ENCODE data around the gene LMO2. TPM values are rescaled to one million over a fixed set of nuclear protein-coding genes. Genes with fewer than 3 reads are reported as not detected.

Gene LMO2
- total RNA-seq, 1 donor from 2014 or later, result 17.1 TPM

DNA sequence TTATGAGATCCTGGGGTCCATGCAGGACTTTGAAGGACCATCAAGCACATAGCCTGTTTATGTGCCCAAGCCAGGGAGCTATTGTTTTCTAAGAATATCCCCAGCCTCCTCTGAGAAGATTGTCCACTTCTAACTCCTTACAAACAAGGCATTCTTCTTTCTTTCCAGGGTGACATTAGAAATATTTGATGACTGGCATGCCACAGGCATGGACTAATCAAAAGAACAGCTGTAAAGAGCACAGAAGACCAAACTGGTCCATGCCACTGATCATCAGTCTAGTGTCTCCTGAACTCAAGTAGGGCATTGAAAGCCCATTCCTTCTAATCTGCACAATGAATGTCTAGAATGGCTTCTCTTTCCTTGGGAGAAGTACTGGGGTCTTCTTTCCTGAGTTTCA is 24.9 kb upstream of the LMO2 start:
- no peak for FAIRE-seq
- DNase-seq (ENCODE audit: low spot score in 2 of 2), result no peak

GRCh38 chr11:33915526-33915925 is 23.6 kb upstream of the LMO2 start:
- FAIRE-seq (no peak), DNase-seq (ENCODE audit: low spot score in 2 of 2) (no peak)

GRCh38 chr11:33913991-33914390 is 22.1 kb upstream of the LMO2 start:
- FAIRE-seq (no peak), DNase-seq (ENCODE audit: low spot score in 2 of 2) (no peak)

DNA sequence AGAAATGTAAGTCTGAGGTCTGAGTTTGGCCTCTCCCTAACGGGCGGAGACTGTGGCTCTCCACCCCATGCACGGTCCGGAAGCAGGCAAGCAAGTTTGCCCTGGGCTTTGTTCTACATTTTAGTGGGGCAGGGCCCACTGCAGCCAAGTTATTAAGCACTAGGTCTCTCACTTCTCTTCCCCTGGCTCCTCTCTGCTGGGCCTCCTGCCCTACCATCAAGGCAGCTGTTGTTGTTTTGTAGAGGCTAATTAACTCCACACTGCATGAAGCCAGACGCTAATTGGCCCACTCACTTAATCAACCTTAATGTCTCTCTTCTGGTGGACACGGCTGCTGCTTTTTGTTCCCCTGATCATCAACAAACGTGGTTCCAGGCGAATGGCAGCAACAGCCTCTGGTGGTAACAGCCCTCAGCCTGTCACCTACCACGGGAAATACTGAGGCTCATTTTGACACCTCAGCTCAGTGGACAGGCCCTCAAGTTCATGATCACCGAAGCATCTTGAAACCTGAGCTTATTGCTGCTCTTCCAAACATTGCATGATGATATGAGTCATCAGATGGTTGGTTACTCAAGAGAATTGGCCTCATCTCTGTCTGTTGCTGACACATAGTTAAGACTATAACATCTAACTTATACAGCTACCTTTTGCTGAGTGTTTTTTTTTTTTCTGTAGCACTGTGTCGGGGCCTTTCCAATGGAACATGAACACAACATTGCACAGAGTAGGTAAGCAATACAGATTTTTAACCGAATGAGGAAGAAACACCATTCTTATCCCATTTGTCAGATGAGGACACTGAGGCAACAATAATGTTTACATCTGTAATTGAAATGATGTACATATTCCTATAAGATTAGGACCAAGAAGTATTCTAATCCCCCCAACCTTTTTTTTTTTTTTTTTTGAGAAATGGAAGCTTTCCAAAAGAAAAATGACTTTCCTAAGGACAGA is 20.8 kb upstream of the LMO2 start:
- DNase-seq (ENCODE audit: low spot score in 2 of 2), result no peak
- no peak for FAIRE-seq

DNA sequence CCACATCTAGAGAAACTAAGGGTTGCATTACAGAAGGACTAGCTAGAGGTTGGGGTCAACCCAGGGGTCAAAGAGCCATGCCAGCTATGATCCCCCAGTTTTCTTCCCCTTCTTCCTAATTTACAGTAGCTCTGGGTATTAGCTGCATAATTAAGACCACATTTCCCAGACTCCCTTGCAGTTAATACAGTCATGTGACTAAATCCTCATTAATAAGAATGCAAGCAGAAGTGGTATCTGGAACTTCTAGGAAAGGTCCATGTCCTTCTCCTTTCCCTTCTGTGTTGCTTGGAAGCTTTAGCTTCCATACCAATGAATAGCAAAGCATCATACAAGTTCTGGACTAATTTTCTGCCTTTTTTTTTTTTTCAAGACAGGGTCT is 19.1 kb upstream of the LMO2 start:
- no peak for FAIRE-seq

DNA sequence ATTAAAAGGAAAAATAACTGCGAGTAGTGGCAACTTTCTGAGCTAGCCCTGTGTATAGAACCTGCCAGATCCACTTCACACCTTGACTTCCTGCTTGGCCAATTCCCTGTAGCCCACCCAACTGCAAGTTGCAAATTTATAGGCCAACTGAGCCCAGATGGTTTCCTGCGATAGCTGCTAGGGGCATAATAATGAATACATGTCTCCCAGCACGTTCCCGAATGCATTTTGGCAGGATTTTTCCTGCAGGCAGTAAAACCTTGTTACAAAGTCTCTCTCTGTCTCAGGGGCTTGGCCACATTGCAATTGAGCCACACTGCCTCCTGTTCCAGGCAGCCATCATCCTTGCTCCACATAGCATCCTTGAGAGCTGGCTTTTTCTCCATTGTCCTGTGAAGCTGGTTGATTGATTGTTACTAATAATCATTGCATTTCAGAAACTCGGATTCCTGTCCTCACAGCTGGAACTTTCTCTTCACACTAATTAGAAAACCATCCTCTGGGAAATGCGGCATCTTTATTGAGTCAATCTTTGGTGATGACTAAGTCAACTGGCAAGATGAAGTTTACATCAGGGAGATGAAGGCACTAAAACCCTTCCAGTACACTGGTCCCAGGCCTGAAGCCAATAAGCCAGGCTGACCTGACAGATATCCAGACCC is 18.6 kb upstream of the LMO2 start:
- no peak for FAIRE-seq
- DNase-seq (ENCODE audit: low spot score in 2 of 2), result no peak

More for the DNA sequence above, 19.1 kb upstream of the LMO2 start:
- DNase-seq (ENCODE audit: low spot score in 2 of 2), result no peak

- DNase-seq (ENCODE audit: low spot score in 2 of 2) (no peak), FAIRE-seq (no peak)
Observed at GRCh38 chr11:33909552-33909951, 17.7 kb upstream of the LMO2 start.

- FAIRE-seq (no peak), DNase-seq (ENCODE audit: low spot score in 2 of 2) (no peak)
Observed at GRCh38 chr11:33909150-33909549, 17.3 kb upstream of the LMO2 start.

GRCh38 chr11:33907421-33907820 is 15.5 kb upstream of the LMO2 start:
- no peak for FAIRE-seq

GRCh38 chr11:33906484-33907186 is 14.8 kb upstream of the LMO2 start:
- no peak for FAIRE-seq
- DNase-seq (ENCODE audit: low spot score in 2 of 2), result no peak

More at GRCh38 chr11:33907421-33907820, 15.5 kb upstream of the LMO2 start:
- DNase-seq (ENCODE audit: low spot score in 2 of 2), result no peak

GRCh38 chr11:33904102-33904501 is 12.2 kb upstream of the LMO2 start:
- no peak for DNase-seq (ENCODE audit: low spot score in 2 of 2)
- FAIRE-seq, result no peak

GRCh38 chr11:33900159-33900840 is 8.4 kb upstream of the LMO2 start:
- FAIRE-seq (no peak), DNase-seq (ENCODE audit: low spot score in 2 of 2) (no peak)

DNA sequence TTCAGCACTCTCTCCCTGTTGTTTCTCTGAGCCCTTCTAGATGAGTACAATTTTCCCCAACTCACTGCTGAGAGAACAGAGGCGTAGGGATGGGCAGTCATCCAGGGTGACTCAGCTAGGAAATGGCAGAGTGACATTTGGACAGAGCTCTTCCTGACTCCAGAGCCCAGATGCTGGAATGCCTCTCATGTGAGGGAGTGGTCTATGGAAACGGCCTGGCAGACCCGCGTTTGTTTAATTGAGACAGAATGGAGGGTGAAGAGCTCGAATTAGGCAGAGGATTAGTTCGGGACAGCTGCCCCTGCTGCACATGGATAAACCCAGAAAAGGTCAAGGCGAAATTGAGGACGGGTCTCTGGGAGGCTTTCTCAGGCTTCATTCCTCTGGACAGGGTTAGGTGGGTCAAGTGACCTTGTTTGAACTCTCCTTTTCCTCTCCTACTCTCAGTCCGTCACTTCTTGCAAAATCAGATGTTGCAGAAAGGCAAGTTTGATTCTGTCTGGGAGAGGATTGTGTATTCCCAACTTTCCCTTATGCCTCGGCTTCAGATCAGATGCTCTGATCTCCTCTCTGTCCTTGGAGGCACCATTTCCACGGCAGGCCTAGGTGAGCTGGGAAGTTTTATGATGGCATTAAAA is 7.6 kb upstream of the LMO2 start:
- FAIRE-seq (no peak), DNase-seq (ENCODE audit: low spot score in 2 of 2) (peak; percentile 19 to 70)

- FAIRE-seq, result no peak
Observed at GRCh38 chr11:33898957-33899356, 7.1 kb upstream of the LMO2 start.

GRCh38 chr11:33897761-33898375 is 6.0 kb upstream of the LMO2 start:
- DNase-seq (ENCODE audit: low spot score in 2 of 2) (no peak), FAIRE-seq (no peak)

More at GRCh38 chr11:33898957-33899356, 7.1 kb upstream of the LMO2 start:
- no peak for DNase-seq (ENCODE audit: low spot score in 2 of 2)

GRCh38 chr11:33896911-33897310 is 5.0 kb upstream of the LMO2 start:
- FAIRE-seq, result no peak

DNA sequence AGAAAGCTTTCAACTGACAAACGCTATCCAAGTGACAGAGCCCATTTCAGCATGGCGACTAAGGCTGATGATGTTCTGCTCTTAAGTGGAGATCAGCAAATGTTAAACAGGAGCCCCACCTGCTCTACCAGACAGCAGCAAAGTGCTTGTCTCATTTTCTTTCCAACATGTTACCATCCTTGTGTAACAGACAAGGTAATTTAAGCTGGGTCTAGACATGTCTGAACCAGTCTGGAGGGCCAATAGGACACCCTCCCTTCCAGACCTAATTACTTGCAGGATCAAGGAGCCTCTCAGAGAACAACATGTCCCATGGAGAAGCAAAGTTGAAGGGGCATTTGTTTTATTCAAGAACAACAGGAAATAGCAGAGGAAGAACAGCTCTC is 3.9 kb upstream of the LMO2 start:
- DNase-seq (ENCODE audit: low spot score in 2 of 2) (no peak), FAIRE-seq (no peak)

More at GRCh38 chr11:33896911-33897310, 5.0 kb upstream of the LMO2 start:
- DNase-seq (ENCODE audit: low spot score in 2 of 2), result no peak

- FAIRE-seq (no peak), DNase-seq (ENCODE audit: low spot score in 2 of 2) (no peak)
Observed at GRCh38 chr11:33894398-33894746, 2.5 kb upstream of the LMO2 start.

GRCh38 chr11:33893711-33894397 is 2.0 kb upstream of the LMO2 start:
- FAIRE-seq (no peak), DNase-seq (ENCODE audit: low spot score in 2 of 2) (no peak)
